Measurements from ENCODE around the gene BMS1. TPM values are rescaled to one million over a fixed set of nuclear protein-coding genes. Genes with fewer than 3 reads are reported as not detected.

BMS1 gene
- total RNA-seq, 1 donor from 2014 or later = 32.8 TPM

- Mint-ChIP-seq H3K36me3 (ENCODE audit: low read depth) (no peaks in the 10 kb centered on the region), H3K27ac (no peak overlapping the region), H3K4me3 (ENCODE audit: low read depth) (no peak overlapping the region), H3K27me3 (ENCODE audit: low read depth) (peaks cover 9% of the 10 kb centered on the region), H3K4me1 (ENCODE audit: low read depth) (peaks cover 2% of the 10 kb centered on the region), H3K9me3 (no peaks in the 10 kb centered on the region)
- no peak for DNase-seq (ENCODE audit: low spot score)
- intact Hi-C loops (cut with micrococcal nuclease) = no loop called here
Measured at GRCh38 chr10:42871823-42872222, 89.2 kb downstream of the BMS1 start.

- H3K9me3 Mint-ChIP-seq = no peaks in the 10 kb centered on the region
- H3K27ac Mint-ChIP-seq = no peak overlapping the region
- H3K27me3 Mint-ChIP-seq (ENCODE audit: low read depth) = no peaks in the 10 kb centered on the region
- intact Hi-C loops (cut with micrococcal nuclease) = no loop called here
- no peak overlapping the region for H3K4me3 Mint-ChIP-seq (ENCODE audit: low read depth)
- DNase-seq (ENCODE audit: low spot score) = no peak
- no peaks in the 10 kb centered on the region for H3K4me1 Mint-ChIP-seq (ENCODE audit: low read depth)
- H3K36me3 Mint-ChIP-seq (ENCODE audit: low read depth) = no peaks in the 10 kb centered on the region
Measured at GRCh38 chr10:42872865-42873435, 90.4 kb downstream of the BMS1 start.

GRCh38 chr10:42874713-42875387 is 92.3 kb downstream of the BMS1 start:
- H3K36me3 Mint-ChIP-seq (ENCODE audit: low read depth) = no peaks in the 10 kb centered on the region

GRCh38 chr10:42875388-42875755 is 92.8 kb downstream of the BMS1 start:
- H3K27me3 Mint-ChIP-seq (ENCODE audit: low read depth) = no peaks in the 10 kb centered on the region
- H3K4me1 Mint-ChIP-seq (ENCODE audit: low read depth) = no peaks in the 10 kb centered on the region
- H3K9me3 Mint-ChIP-seq = no peaks in the 10 kb centered on the region
- H3K27ac Mint-ChIP-seq = no peak overlapping the region
- no peak for DNase-seq (ENCODE audit: low spot score)
- H3K4me3 Mint-ChIP-seq (ENCODE audit: low read depth) = no peak overlapping the region
- no peaks in the 10 kb centered on the region for H3K36me3 Mint-ChIP-seq (ENCODE audit: low read depth)
- intact Hi-C loops (cut with micrococcal nuclease) = no loop called here

More at GRCh38 chr10:42874713-42875387, 92.3 kb downstream of the BMS1 start:
- Mint-ChIP-seq H3K4me3 (ENCODE audit: low read depth) (no peak overlapping the region), H3K27ac (no peak overlapping the region), H3K9me3 (no peaks in the 10 kb centered on the region), H3K27me3 (ENCODE audit: low read depth) (no peaks in the 10 kb centered on the region), H3K4me1 (ENCODE audit: low read depth) (no peaks in the 10 kb centered on the region)
- no peak for DNase-seq (ENCODE audit: low spot score)
- intact Hi-C loops (cut with micrococcal nuclease) = no loop called here

- Mint-ChIP-seq H3K9me3 (no peaks in the 10 kb centered on the region), H3K36me3 (ENCODE audit: low read depth) (no peaks in the 10 kb centered on the region), H3K27ac (no peak overlapping the region), H3K4me3 (ENCODE audit: low read depth) (no peak overlapping the region), H3K27me3 (ENCODE audit: low read depth) (no peaks in the 10 kb centered on the region), H3K4me1 (ENCODE audit: low read depth) (no peaks in the 10 kb centered on the region)
- intact Hi-C loops (cut with micrococcal nuclease) = no loop called here
- DNase-seq (ENCODE audit: low spot score) = no peak
Measured at GRCh38 chr10:42875798-42876341, 93.3 kb downstream of the BMS1 start.

- H3K9me3 Mint-ChIP-seq = peaks cover 4% of the 10 kb centered on the region
- intact Hi-C loops (cut with micrococcal nuclease) = no loop called here
- H3K4me3 Mint-ChIP-seq (ENCODE audit: low read depth) = no peak overlapping the region
- no peak overlapping the region for H3K27ac Mint-ChIP-seq
- H3K4me1 Mint-ChIP-seq (ENCODE audit: low read depth) = no peaks in the 10 kb centered on the region
- H3K36me3 Mint-ChIP-seq (ENCODE audit: low read depth) = no peaks in the 10 kb centered on the region
- DNase-seq (ENCODE audit: low spot score) = no peak
- H3K27me3 Mint-ChIP-seq (ENCODE audit: low read depth) = no peaks in the 10 kb centered on the region
Measured at GRCh38 chr10:42876476-42876875, 93.9 kb downstream of the BMS1 start.

- H3K36me3 Mint-ChIP-seq (ENCODE audit: low read depth) = no peaks in the 10 kb centered on the region
- peaks cover 4% of the 10 kb centered on the region for H3K9me3 Mint-ChIP-seq
- intact Hi-C loops (cut with micrococcal nuclease) = no loop called here
- no peak for DNase-seq (ENCODE audit: low spot score)
- H3K27me3 Mint-ChIP-seq (ENCODE audit: low read depth) = no peaks in the 10 kb centered on the region
- no peak overlapping the region for H3K4me3 Mint-ChIP-seq (ENCODE audit: low read depth)
- H3K27ac Mint-ChIP-seq = no peak overlapping the region
- H3K4me1 Mint-ChIP-seq (ENCODE audit: low read depth) = no peaks in the 10 kb centered on the region
Measured at GRCh38 chr10:42876945-42877344, 94.3 kb downstream of the BMS1 start.

GRCh38 chr10:42877496-42878030 is 95.0 kb downstream of the BMS1 start:
- H3K27ac Mint-ChIP-seq = no peak overlapping the region
- H3K4me1 Mint-ChIP-seq (ENCODE audit: low read depth) = no peaks in the 10 kb centered on the region
- intact Hi-C loops (cut with micrococcal nuclease) = no loop called here
- H3K4me3 Mint-ChIP-seq (ENCODE audit: low read depth) = no peak overlapping the region
- H3K27me3 Mint-ChIP-seq (ENCODE audit: low read depth) = no peaks in the 10 kb centered on the region
- DNase-seq (ENCODE audit: low spot score) = no peak
- no peaks in the 10 kb centered on the region for H3K36me3 Mint-ChIP-seq (ENCODE audit: low read depth)
- H3K9me3 Mint-ChIP-seq = peaks cover 10% of the 10 kb centered on the region

- intact Hi-C loops (cut with micrococcal nuclease) = no loop called here
- Mint-ChIP-seq H3K9me3 (peaks cover 17% of the 10 kb centered on the region), H3K27ac (no peak overlapping the region), H3K4me1 (ENCODE audit: low read depth) (no peaks in the 10 kb centered on the region), H3K4me3 (ENCODE audit: low read depth) (no peak overlapping the region), H3K27me3 (ENCODE audit: low read depth) (no peaks in the 10 kb centered on the region), H3K36me3 (ENCODE audit: low read depth) (no peaks in the 10 kb centered on the region)
- no peak for DNase-seq (ENCODE audit: low spot score)
Measured at GRCh38 chr10:42878134-42878820, 95.7 kb downstream of the BMS1 start.

GRCh38 chr10:42878821-42879195 is 96.2 kb downstream of the BMS1 start:
- H3K9me3 Mint-ChIP-seq = peaks cover 17% of the 10 kb centered on the region
- no peaks in the 10 kb centered on the region for H3K36me3 Mint-ChIP-seq (ENCODE audit: low read depth)
- no peak overlapping the region for H3K27ac Mint-ChIP-seq
- no peak overlapping the region for H3K4me3 Mint-ChIP-seq (ENCODE audit: low read depth)
- no peaks in the 10 kb centered on the region for H3K4me1 Mint-ChIP-seq (ENCODE audit: low read depth)
- DNase-seq (ENCODE audit: low spot score) = no peak
- intact Hi-C loops (cut with micrococcal nuclease) = no loop called here
- no peaks in the 10 kb centered on the region for H3K27me3 Mint-ChIP-seq (ENCODE audit: low read depth)

GRCh38 chr10:42879380-42880254 is 97.0 kb downstream of the BMS1 start:
- intact Hi-C loops (cut with micrococcal nuclease) = no loop called here
- H3K27me3 Mint-ChIP-seq (ENCODE audit: low read depth) = no peaks in the 10 kb centered on the region
- no peak overlapping the region for H3K4me3 Mint-ChIP-seq (ENCODE audit: low read depth)
- no peak overlapping the region for H3K27ac Mint-ChIP-seq
- no peaks in the 10 kb centered on the region for H3K4me1 Mint-ChIP-seq (ENCODE audit: low read depth)
- H3K36me3 Mint-ChIP-seq (ENCODE audit: low read depth) = no peaks in the 10 kb centered on the region
- peaks cover 17% of the 10 kb centered on the region for H3K9me3 Mint-ChIP-seq
- DNase-seq (ENCODE audit: low spot score) = no peak

GRCh38 chr10:42880255-42880620 is 97.6 kb downstream of the BMS1 start:
- no peak for DNase-seq (ENCODE audit: low spot score)
- Mint-ChIP-seq H3K4me3 (ENCODE audit: low read depth) (no peak overlapping the region), H3K9me3 (peaks cover 17% of the 10 kb centered on the region), H3K4me1 (ENCODE audit: low read depth) (no peaks in the 10 kb centered on the region), H3K27me3 (ENCODE audit: low read depth) (no peaks in the 10 kb centered on the region), H3K27ac (no peak overlapping the region), H3K36me3 (ENCODE audit: low read depth) (no peaks in the 10 kb centered on the region)
- intact Hi-C loops (cut with micrococcal nuclease) = no loop called here

All from activated T-helper 2 cell treated with anti-CD3 and anti-CD28 coated beads, Interferon-gamma antibody, Interleukin-2, Interleukin-4, amounts not matched to agents 10 μg/mL and 5 μg/mL and 100 μg/mL, durations not matched to agents 14 hours and 24 hours and 36 hours (primary cell).